ENCODE measurements around the gene MATK. TPM values are rescaled to one million over a fixed set of nuclear protein-coding genes. Genes with fewer than 3 reads are reported as not detected.

The MATK gene
- total RNA-seq, 2 experiments from 2014 or later: 24.4 to 25.2 TPM

GRCh38 chr19:3801412-3802096 is 15.4 kb upstream of the MATK start:
- Mint-ChIP-seq H3K4me3 (peak overlapping the region; percentile 29), H3K27ac (no peak overlapping the region), H3K36me3 (peaks cover 3% of the 10 kb centered on the region), H3K9me3 (peaks cover 7% of the 10 kb centered on the region), H3K4me1 (ENCODE audit: low read depth) (peaks cover 17% of the 10 kb centered on the region), H3K27me3 (no peaks in the 10 kb centered on the region)
- DNase-seq: peak; percentile 79
- POLR2A ChIA-PET: no interaction called here
- intact Hi-C loops (cut with micrococcal nuclease): no loop called here
- CTCF ChIA-PET: interaction anchor here (0.9 kb wide), 1 partner anchor 21 kb away, joined by 4 read pairs; no protein-coding TSS in a partner anchor

DNA sequence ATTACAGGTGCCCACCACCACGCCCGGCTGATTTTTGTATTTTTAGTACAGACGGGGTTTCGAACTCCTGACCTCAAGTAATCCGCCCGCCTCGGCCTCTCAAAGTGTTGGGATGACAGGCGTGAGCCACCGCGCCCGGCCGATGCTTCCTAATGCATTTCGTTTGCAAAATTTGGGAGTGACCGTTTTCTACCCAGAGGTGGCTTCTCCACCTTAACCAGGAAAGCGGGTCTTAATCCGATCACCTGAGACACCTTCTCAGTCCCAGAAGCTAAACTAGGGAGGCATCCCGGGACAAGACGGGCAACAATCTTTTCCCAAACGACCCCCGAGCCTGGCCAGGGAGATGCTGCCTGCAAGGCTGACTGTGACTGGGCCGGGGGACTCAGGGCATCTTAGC is 14.8 kb upstream of the MATK start:
- peaks cover 9% of the 10 kb centered on the region for H3K9me3 Mint-ChIP-seq
- no peaks in the 10 kb centered on the region for H3K27me3 Mint-ChIP-seq
- ChIA-PET POLR2A (no interaction called here), CTCF (interaction anchor here (0.9 kb wide), 1 partner anchor 21 kb away, joined by 4 read pairs; no protein-coding TSS in a partner anchor)
- intact Hi-C loops (cut with micrococcal nuclease): no loop called here
- no peak for DNase-seq
- peaks cover 17% of the 10 kb centered on the region for H3K4me1 Mint-ChIP-seq (ENCODE audit: low read depth)
- no peak overlapping the region for H3K27ac Mint-ChIP-seq
- H3K36me3 Mint-ChIP-seq: peaks cover 3% of the 10 kb centered on the region
- no peak overlapping the region for H3K4me3 Mint-ChIP-seq

GRCh38 chr19:3798137-3798536 is 12.0 kb upstream of the MATK start:
- Mint-ChIP-seq H3K27me3 (no peaks in the 10 kb centered on the region), H3K9me3 (peaks cover 9% of the 10 kb centered on the region), H3K36me3 (peaks cover 3% of the 10 kb centered on the region), H3K4me1 (ENCODE audit: low read depth) (peaks cover 17% of the 10 kb centered on the region), H3K27ac (peak overlapping the region; percentile 46), H3K4me3 (no peak overlapping the region)
- DNase-seq: peak; percentile 54
- intact Hi-C loops (cut with micrococcal nuclease): no loop called here
- POLR2A ChIA-PET: interaction anchor here (0.5 to 1.4 kb wide), 2 partner anchors 14 to 1713 kb away, joined by 3 to 4 read pairs; no protein-coding TSS in a partner anchor
- CTCF ChIA-PET: interaction anchor here (0.5 to 2.1 kb wide), 2 partner anchors 14 to 171 kb away, joined by 4 to 6 read pairs; no protein-coding TSS in a partner anchor

DNA sequence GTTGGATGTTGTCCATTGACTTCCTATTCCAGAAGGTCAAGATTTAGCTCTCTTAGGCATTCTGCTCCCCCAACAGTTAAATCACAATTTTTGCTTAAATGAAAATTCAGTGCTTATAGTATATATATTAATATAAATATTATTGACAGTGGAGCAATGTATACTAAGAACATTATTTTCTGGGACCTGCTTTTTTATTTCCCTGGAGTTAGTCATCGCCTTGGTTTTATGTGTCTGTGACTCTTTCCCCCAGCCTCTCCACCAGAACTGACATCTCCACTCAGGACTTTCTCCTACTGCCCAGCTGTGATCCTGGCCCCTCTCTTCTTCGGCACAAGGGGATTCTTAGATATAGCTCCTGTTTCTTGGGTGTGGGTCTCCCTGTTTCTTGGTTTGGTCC is 10.2 kb upstream of the MATK start:
- CTCF ChIA-PET: interaction anchor here (0.7 to 2.2 kb wide), 5 partner anchors 16 to 53 kb away, joined by 3 to 7 read pairs (median 5); partner anchors contain the start of gene MRPL54
- intact Hi-C loops (cut with micrococcal nuclease): no loop called here
- DNase-seq: no peak
- peaks cover 14% of the 10 kb centered on the region for H3K4me1 Mint-ChIP-seq (ENCODE audit: low read depth)
- no peak overlapping the region for H3K27ac Mint-ChIP-seq
- H3K36me3 Mint-ChIP-seq: peaks cover 3% of the 10 kb centered on the region
- H3K4me3 Mint-ChIP-seq: no peak overlapping the region
- POLR2A ChIA-PET: no interaction called here
- H3K27me3 Mint-ChIP-seq: no peaks in the 10 kb centered on the region
- peaks cover 9% of the 10 kb centered on the region for H3K9me3 Mint-ChIP-seq

DNA sequence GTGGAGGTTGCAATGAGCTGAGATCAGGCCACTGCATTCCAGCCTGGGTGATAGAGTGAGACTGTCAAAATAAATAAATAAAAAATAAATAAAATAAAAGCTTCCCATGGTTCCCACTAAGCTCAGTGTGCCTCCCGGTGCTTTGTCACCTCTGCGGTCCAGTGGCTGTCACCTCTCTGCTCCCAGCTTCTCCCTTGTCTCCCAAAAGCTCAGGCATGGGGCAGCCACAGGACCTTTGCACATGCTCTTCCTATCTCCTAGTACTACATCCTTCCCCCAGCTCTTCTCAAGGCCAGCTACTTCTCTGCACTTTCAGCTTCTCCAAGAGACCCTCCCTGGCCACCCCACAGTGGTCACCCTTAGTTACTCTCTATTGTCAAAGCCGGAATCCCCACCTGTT is 7.6 kb upstream of the MATK start:
- intact Hi-C loops (cut with micrococcal nuclease): no loop called here
- ChIA-PET CTCF (interaction anchor here (1.0 to 1.3 kb wide), 2 partner anchors 24 to 28 kb away, joined by 3 to 8 read pairs; no protein-coding TSS in a partner anchor), POLR2A (interaction anchor here (0.6 kb wide), 1 partner anchor 137 kb away, joined by 3 read pairs; no protein-coding TSS in a partner anchor)
- Mint-ChIP-seq H3K27ac (no peak overlapping the region), H3K4me1 (ENCODE audit: low read depth) (peaks cover 4% of the 10 kb centered on the region), H3K36me3 (peaks cover 3% of the 10 kb centered on the region), H3K27me3 (no peaks in the 10 kb centered on the region), H3K9me3 (peaks cover 11% of the 10 kb centered on the region), H3K4me3 (no peak overlapping the region)
- DNase-seq: no peak

DNA sequence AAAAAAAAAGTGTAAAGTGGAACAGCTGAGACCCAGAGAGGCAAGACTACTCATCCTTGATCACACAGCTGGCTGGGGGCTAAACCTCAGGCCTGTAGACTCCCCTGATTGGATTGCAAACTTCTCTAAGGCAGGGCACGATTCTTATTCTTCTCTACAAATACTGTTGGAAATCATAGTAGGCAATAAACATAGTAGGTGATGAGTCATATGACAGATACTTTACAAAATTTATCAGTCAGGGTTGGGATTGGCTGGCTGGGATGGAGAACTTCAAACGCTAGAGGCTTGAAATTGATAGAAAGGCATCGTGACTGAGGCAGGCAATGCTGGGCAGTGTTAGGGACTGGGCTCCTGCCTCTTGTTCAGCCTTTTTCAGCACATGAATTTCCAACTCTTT is 5.9 kb upstream of the MATK start:
- Mint-ChIP-seq H3K4me3 (no peak overlapping the region), H3K27me3 (no peaks in the 10 kb centered on the region), H3K36me3 (peaks cover 3% of the 10 kb centered on the region), H3K4me1 (ENCODE audit: low read depth) (no peaks in the 10 kb centered on the region), H3K27ac (no peak overlapping the region), H3K9me3 (peaks cover 9% of the 10 kb centered on the region)
- CTCF ChIA-PET: no interaction called here
- POLR2A ChIA-PET: interaction anchor here (0.6 kb wide), 1 partner anchor 23 kb away, joined by 3 read pairs; no protein-coding TSS in a partner anchor
- no peak for DNase-seq
- intact Hi-C loops (cut with micrococcal nuclease): no loop called here

GRCh38 chr19:3790941-3791340 is 4.8 kb upstream of the MATK start:
- no peaks in the 10 kb centered on the region for H3K4me1 Mint-ChIP-seq (ENCODE audit: low read depth)
- DNase-seq: no peak
- CTCF ChIA-PET: interaction anchor here (1.9 kb wide), 1 partner anchor 31 kb away, joined by 9 read pairs; no protein-coding TSS in a partner anchor

GRCh38 chr19:3790209-3790734 is 4.1 kb upstream of the MATK start:
- intact Hi-C loops (cut with micrococcal nuclease): no loop called here
- peaks cover 2% of the 10 kb centered on the region for H3K9me3 Mint-ChIP-seq
- peaks cover 2% of the 10 kb centered on the region for H3K4me1 Mint-ChIP-seq (ENCODE audit: low read depth)
- DNase-seq: no peak
- no peak overlapping the region for H3K27ac Mint-ChIP-seq
- no peak overlapping the region for H3K4me3 Mint-ChIP-seq
- ChIA-PET CTCF (interaction anchor here (1.9 kb wide), 1 partner anchor 32 kb away, joined by 9 read pairs; no protein-coding TSS in a partner anchor), POLR2A (no interaction called here)
- H3K27me3 Mint-ChIP-seq: no peaks in the 10 kb centered on the region
- H3K36me3 Mint-ChIP-seq: no peaks in the 10 kb centered on the region

More at GRCh38 chr19:3790941-3791340, 4.8 kb upstream of the MATK start:
- peaks cover 2% of the 10 kb centered on the region for H3K9me3 Mint-ChIP-seq
- H3K27me3 Mint-ChIP-seq: no peaks in the 10 kb centered on the region
- POLR2A ChIA-PET: no interaction called here
- intact Hi-C loops (cut with micrococcal nuclease): no loop called here
- no peaks in the 10 kb centered on the region for H3K36me3 Mint-ChIP-seq
- H3K4me3 Mint-ChIP-seq: no peak overlapping the region
- H3K27ac Mint-ChIP-seq: no peak overlapping the region

- POLR2A ChIA-PET: interaction anchor here (0.6 to 0.9 kb wide), 2 partner anchors 26 to 27 kb away, joined by 3 read pairs; no protein-coding TSS in a partner anchor
- peaks cover 8% of the 10 kb centered on the region for H3K4me1 Mint-ChIP-seq (ENCODE audit: low read depth)
- H3K27me3 Mint-ChIP-seq: no peaks in the 10 kb centered on the region
- peaks cover 2% of the 10 kb centered on the region for H3K9me3 Mint-ChIP-seq
- H3K36me3 Mint-ChIP-seq: no peaks in the 10 kb centered on the region
- no peak for DNase-seq
- CTCF ChIA-PET: interaction anchor here (1.1 to 2.2 kb wide), 2 partner anchors 33 to 60 kb away, joined by 3 to 10 read pairs; no protein-coding TSS in a partner anchor
- no peak overlapping the region for H3K4me3 Mint-ChIP-seq
- intact Hi-C loops (cut with micrococcal nuclease): no loop called here
- H3K27ac Mint-ChIP-seq: no peak overlapping the region
Observed at GRCh38 chr19:3788996-3789778, 3.0 kb upstream of the MATK start.

DNA sequence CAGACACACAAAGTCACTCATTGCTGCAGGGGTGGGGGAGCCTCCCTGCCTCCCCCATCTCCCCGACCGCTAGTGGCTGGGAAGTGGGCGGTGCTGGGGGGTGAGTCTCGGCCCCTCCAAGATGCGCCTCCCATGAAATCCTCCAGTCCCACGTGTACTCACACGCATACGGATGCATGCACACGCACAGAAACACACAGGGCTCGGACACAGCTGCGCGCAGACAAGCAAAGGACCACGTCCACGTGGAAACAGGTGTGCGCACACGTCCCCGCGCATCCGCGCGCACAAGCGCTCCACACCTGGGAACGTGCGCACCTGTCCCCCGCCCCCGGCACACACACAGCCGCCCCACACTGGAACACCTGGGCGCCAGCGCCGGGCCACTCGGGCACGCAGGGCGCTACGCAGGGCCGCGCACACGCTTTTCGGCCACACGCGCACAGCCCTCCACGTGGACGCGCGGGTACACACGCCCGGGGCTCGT is 687 bp downstream of the MATK start:
- no peak overlapping the region for H3K27ac Mint-ChIP-seq
- H3K9me3 Mint-ChIP-seq: peaks cover 19% of the 10 kb centered on the region
- intact Hi-C loops (cut with micrococcal nuclease): no loop called here
- H3K36me3 Mint-ChIP-seq: peaks cover 24% of the 10 kb centered on the region
- peak overlapping the region; percentile 77 for H3K4me3 Mint-ChIP-seq
- H3K27me3 Mint-ChIP-seq: no peaks in the 10 kb centered on the region
- POLR2A ChIA-PET: interaction anchor here (0.9 kb wide), 1 partner anchor 23 kb away, joined by 3 read pairs; the partner anchor contains the start of gene MRPL54
- CTCF ChIA-PET: interaction anchor here (0.7 to 4.7 kb wide), 4 partner anchors 33 to 106 kb away, joined by 3 to 36 read pairs (median 10); no protein-coding TSS in a partner anchor
- peak; percentile 38 for DNase-seq
- peaks cover 8% of the 10 kb centered on the region for H3K4me1 Mint-ChIP-seq (ENCODE audit: low read depth)

GRCh38 chr19:3784607-3785450 is 1.4 kb downstream of the MATK start:
- Mint-ChIP-seq H3K9me3 (peaks cover 19% of the 10 kb centered on the region), H3K36me3 (peaks cover 24% of the 10 kb centered on the region), H3K4me3 (peak overlapping the region; percentile 77), H3K27me3 (no peaks in the 10 kb centered on the region), H3K4me1 (ENCODE audit: low read depth) (peaks cover 8% of the 10 kb centered on the region), H3K27ac (no peak overlapping the region)
- no peak for DNase-seq
- ChIA-PET CTCF (interaction anchor here (0.7 to 4.7 kb wide), 6 partner anchors 22 to 107 kb away, joined by 3 to 36 read pairs (median 9); partner anchors contain the start of gene MRPL54), POLR2A (interaction anchor here (0.9 to 2.1 kb wide), 3 partner anchors 22 to 34 kb away, joined by 3 to 6 read pairs (median 3); partner anchors contain the start of gene MRPL54)
- intact Hi-C loops (cut with micrococcal nuclease): no loop called here
